Fibroblast of villous mesenchyme (primary cell): ENCODE data around the gene KCNMB2. TPM values are rescaled to one million over a fixed set of nuclear protein-coding genes. Genes with fewer than 3 reads are reported as not detected.
A peak's percentile ranks its signal among the peaks of the same experiment; 100 is the strongest.
"Not testable (repeated sequence)": the region's sequence is repeated elsewhere in the genome, so short reads cannot be mapped to it uniquely, and the experiment has no call there.

Experiments used
- DNase-seq: peaks from one replicate; pipeline ENCODE4 v3.0.0-alpha.2; 2010; ENCODE audit warnings: low read depth
- H3K4me3 ChIP-seq: 2 replicates; pipeline ENCODE4 v1.5.1; 2011; ENCODE audit warnings: low read depth, mild to moderate bottlenecking, low read length
- total RNA-seq: library from RNA; depleted of rRNA; stranded (reverse); fragments of >200 nt; gene quantifications from 2 replicates; pipeline ENCODE4 v1.2.3, GENCODE V29; 2012
- TF ChIP-seq, protein P1 (sequence below): IDR thresholded peaks from 2 replicates; pipeline ENCODE4 v1.5.1; 2012; ENCODE audit warnings: low read depth, mild to moderate bottlenecking, low read length; ENCODE audit not compliant: insufficient read depth

Gene KCNMB2
- total RNA-seq, 1 donor = not detected

DNA sequence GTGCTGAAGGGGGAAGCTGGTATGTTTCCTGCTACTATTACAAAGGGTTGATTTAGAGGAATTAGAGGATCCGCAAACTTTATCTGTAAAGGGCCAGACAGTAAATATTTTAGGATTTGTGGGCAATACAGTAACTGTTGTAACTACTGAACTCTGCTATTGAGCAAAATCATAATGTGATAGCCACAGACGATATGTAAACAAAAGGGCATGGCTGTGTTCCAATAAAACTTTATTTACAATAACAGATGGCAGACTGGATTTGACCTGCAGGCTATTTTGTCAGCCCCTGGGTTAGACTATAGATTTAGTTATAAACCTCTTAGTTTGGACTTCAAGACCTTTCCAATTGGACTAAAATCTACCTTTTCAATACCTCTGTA, 27.8 kb upstream of the KCNMB2 start:
- TF ChIP-seq, protein P1, sequence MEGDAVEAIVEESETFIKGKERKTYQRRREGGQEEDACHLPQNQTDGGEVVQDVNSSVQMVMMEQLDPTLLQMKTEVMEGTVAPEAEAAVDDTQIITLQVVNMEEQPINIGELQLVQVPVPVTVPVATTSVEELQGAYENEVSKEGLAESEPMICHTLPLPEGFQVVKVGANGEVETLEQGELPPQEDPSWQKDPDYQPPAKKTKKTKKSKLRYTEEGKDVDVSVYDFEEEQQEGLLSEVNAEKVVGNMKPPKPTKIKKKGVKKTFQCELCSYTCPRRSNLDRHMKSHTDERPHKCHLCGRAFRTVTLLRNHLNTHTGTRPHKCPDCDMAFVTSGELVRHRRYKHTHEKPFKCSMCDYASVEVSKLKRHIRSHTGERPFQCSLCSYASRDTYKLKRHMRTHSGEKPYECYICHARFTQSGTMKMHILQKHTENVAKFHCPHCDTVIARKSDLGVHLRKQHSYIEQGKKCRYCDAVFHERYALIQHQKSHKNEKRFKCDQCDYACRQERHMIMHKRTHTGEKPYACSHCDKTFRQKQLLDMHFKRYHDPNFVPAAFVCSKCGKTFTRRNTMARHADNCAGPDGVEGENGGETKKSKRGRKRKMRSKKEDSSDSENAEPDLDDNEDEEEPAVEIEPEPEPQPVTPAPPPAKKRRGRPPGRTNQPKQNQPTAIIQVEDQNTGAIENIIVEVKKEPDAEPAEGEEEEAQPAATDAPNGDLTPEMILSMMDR = no peak
- peak; percentile 72 for DNase-seq
- H3K4me3 ChIP-seq = no peak overlapping the region

DNA sequence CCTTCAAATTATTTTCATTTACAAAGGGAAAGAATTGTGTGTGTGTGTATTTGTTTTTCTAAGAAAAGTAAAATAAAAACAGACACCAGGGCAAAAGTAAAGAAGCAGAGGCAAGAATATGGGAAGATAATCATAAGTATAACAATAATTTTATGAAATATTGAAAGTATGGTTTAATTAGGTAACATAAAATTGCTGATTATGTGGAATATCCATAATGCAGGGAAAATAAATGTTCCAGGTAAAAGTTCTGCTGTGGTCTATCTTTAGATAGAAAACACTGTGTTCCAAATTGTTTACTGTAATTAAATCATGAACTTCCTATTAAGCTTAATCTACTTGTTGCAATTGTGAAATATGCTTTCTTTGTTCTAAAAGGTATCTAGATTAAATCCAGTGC, 25.7 kb upstream of the KCNMB2 start:
- no peak overlapping the region for H3K4me3 ChIP-seq
- TF ChIP-seq, protein P1 = no peak
- no peak for DNase-seq

DNA sequence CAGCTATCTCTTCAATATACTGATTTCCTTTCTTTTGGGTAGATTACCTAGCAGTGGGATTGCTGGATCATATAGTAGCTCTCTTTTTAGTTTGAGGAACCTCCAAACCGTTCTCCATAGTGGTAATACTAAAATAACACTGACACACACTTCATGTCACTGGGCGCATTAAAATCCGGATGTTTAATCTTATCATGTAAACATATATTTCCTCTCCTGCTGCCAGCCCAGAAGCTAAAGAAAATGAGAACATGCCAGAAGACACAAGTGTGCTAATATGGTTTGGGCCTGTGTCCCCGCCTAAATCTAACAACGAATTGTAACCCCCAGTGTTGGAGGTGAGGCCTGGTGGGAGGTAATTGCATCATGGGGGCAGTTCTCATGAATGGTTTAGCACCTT, 23.6 kb upstream of the KCNMB2 start:
- TF ChIP-seq, protein P1 = no peak
- peak; percentile 78 for DNase-seq
- H3K4me3 ChIP-seq = no peak overlapping the region

DNA sequence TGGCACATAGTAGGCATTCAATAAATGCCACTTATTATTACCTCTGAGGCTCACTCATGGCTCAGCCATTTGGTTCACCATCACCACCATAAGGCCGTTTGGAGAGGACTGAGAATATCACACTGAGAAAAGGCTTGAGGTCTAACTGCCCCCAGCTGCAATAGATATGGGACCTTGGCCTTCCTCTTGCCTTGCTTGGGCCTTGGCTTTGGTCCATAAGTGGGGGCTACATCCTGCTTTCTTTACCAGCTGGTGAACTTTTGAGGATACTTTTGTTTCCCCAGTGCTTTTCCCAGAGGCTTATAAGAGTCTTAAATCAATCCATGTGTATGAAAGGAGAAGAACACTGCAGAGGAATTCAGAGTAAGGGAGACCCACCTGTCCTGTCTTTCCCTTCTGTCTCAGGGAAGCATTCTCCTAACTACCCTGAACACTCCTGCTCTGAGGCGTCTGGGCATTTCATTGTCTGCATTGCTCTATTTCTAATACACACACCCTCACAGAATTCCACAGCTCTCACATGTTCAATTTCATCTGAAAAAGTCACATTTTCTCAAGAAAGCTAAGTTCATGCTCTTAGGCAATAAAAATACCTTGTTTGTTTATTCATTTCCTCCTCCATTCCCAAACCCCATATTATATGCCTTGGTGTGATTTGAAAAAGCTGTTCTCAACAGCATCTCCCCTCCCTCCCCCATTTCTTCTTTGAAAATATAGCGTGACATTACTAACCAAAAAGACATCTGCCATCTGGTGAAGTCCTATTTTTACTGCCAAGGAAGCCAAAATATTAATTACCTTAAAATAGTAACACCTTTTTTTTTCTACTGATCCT, 22.5 kb upstream of the KCNMB2 start:
- TF ChIP-seq, protein P1 = no peak
- H3K4me3 ChIP-seq = no peak overlapping the region
- DNase-seq = peak; percentile 76

DNA sequence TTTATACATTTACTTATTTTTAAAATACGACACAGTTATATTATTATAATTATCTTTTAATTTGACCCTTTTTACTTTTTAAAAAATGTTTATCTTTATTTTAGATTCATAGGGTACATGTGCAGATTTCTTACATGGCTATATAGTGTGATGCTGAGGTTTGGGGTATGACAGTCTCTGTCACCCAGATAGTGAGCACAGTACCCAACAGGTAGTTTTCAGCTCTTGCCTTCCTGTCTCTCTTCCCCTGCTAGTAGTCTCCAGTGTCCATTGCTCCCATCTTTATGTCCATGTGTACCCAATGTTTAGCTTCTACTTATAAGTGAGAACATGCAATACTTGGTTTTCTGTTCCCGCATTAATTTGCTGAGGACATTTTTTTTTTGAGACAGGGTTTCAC, 21.8 kb upstream of the KCNMB2 start:
- TF ChIP-seq, protein P1 = no peak
- no peak for DNase-seq
- no peak overlapping the region for H3K4me3 ChIP-seq

DNA sequence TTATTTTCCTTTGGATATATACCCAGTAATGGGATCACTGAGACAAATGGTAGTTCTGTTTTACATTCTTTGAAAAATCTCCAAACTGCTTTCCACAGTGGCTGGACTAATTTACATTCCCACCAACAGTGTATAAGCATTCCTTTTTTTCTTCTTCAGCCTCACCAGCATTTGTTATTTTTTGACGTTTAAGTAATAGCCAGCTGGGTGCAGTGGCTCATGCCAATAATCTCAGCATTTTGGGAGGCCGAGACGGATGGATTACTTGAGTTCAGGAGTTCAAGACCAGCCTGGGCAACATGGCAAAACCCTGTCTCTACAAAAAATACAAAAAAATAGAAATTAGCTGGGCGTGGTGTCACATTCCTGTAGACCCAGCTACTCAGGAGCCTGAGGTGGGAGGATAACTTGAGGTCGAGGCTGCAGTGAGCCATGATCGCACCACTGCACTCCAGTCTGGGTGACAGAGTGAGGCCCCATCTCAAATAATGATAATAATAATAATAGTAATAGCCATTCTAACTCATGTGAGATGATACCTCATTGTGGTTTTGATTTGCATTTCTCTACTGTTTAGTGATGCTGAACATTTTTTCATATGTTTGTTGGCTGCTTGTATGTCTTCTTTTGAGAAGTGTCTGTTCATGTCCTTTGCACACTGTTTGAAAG, 21.0 kb upstream of the KCNMB2 start:
- not testable (repeated sequence) for DNase-seq, H3K4me3 ChIP-seq

DNA sequence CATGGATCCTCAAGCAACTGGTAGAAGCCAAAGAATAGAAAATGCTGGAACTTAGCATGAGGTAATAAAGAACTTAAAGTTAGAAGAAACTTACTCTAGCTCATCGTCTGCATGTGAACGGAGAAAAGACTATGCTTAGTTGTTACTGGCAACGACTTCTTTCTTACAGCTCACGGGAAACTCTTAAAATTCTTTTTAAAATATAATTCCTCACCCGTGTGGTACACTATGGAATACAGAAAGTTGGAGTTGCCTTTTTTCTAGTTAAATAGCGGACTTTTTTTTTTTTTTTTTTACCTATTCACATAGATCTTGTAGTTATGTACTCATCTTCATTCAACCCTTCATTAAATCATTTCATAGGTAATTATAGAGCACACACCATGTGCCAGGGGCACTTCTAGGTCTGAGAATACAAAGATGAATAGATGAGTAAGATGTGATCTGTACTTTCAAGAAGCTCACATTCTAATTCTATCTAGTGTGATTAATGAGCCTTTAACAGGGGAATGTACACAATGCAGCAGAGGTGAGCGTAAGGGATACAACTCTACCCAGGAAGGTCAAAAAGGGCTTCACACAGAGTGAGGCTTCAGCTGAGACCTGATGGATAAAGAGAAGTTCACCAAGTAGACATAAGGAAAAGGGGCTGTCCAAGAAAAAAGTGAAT, 18.4 kb upstream of the KCNMB2 start:
- H3K4me3 ChIP-seq = no peak overlapping the region
- TF ChIP-seq, protein P1 = no peak
- DNase-seq = no peak
